HG03175 (cell line): ENCODE data around the gene SLC44A2.
A peak's percentile ranks its signal among the peaks of the same experiment; 100 is the strongest.
"Not testable (repeated sequence)": the region's sequence is repeated elsewhere in the genome, so short reads cannot be mapped to it uniquely, and the experiment has no call there.

Experiments used
- ATAC-seq: cut with Tn5 transposase; IDR thresholded peaks from one replicate; pipeline ENCODE4 v1.9.1; 2021; ENCODE audit warnings: mild to moderate bottlenecking, moderate library complexity; ENCODE audit not compliant: unreplicated experiment

Gene SLC44A2

DNA sequence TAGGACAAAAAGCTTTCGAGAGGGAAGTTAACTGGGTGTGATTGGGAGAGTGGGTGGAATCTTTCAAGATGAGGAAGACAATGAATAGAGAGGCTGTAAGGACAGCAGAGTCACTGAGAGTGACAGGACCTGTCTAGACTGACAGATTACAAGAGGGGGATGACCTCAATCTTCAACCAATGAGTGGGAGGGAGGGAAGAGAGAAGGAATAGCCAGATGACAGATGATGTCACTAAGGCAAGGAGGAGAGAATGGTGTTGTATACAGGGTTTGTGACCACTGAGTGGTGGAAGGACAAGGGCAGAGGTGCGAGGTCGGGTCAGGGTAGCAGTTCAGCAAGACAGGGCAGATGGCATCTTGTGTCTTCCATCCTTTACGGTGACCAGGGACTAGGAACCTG lies 23.0 kb downstream of the SLC44A2 start:
- no peak for ATAC-seq

GRCh38 chr19:10651851-10652250 lies 26.5 kb downstream of the SLC44A2 start:
- no peak for ATAC-seq

GRCh38 chr19:10653482-10653731 lies 28.1 kb downstream of the SLC44A2 start:
- ATAC-seq, result no peak

DNA sequence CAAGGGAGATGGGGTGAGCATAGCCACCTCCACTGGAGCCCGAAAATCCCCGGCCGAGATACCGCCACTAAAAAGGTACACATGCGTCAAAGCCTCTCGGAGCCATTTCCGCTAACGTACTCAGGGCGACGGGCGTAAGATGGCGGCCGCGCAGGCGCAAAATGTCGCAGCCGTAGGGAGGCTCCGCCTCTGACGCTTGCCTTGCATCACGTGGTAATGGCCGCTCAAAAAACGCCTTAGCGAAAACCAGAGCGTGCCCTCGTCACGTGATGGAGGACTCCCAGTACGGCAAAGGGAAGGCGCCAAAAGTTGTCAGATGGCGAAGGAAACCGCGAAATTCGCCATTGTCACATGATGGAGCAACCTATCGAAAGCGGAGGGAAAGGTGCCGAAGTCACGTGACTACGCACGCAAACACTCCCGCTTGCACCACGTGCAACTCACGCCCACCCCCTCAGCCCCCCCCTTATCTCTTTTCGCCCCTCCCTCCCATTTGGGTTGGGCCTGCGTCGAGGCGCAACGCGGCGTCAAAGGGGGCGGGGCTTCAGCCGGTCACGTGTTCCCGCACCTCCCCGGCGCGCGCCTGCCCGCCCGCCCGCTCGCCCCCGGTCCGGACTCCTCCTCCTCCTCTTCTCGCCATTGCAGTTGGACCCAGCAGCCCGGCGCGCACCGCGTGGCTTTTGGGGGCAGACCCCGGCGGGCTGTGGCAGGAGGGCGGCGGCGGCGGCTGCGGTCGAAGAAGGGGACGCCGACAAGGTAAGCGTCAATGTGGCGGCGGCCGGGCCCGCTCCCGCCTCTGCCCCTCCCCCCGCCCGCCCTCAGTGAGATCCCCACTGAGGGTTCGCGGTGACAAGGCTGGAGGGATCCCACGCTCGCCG lies 28.6 kb downstream of the SLC44A2 start, which contains the start of gene ILF3:
Gene ILF3, plus strand, starts transcription at position 615 of the 878 bp plus-strand sequence. CDS start 16,260 bp downstream, outside the sequence.
- peak; percentile 72 for ATAC-seq

DNA sequence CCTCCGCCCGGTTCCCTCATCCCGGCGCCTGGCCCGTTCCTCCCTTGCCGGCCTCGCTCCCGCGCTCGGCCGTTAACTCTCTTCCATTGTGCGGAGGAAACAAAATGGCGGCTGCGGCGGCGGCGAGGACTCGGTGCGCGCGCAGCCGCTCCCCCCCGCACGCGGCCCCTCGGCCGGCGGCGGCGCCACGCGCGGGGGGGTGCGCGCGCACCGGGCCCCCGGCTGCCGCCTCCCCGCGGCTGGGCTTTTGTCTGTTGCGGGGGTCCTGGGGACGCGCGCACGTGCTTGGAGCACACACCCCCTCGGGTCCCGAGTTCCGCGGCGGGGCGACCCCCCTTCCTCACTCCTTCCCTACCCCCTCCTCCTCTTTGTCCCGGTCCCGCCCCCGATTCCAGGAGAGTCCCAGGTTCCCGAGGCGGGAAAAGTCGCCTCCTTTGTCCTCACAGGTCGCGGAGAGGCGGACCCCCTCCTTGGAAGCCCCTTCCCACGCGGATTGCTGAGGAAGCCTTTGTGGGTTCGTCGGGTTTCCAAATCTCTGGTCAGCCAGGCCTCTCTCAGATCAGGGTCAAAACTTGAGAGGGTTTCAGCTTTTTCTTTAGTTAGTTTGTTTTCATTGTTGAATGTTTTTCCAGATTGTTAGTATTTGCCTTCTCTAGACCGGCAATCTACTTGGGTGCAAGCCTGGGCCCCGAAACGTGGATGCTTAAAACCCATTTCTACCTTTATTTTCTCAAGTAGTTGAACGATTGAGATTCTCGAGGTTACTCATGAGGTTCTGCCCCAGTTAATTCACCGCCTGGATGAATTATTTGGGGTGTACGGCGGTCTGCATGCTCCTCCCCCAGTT lies 29.5 kb downstream of the SLC44A2 start:
- ATAC-seq, result peak; percentile 13

DNA sequence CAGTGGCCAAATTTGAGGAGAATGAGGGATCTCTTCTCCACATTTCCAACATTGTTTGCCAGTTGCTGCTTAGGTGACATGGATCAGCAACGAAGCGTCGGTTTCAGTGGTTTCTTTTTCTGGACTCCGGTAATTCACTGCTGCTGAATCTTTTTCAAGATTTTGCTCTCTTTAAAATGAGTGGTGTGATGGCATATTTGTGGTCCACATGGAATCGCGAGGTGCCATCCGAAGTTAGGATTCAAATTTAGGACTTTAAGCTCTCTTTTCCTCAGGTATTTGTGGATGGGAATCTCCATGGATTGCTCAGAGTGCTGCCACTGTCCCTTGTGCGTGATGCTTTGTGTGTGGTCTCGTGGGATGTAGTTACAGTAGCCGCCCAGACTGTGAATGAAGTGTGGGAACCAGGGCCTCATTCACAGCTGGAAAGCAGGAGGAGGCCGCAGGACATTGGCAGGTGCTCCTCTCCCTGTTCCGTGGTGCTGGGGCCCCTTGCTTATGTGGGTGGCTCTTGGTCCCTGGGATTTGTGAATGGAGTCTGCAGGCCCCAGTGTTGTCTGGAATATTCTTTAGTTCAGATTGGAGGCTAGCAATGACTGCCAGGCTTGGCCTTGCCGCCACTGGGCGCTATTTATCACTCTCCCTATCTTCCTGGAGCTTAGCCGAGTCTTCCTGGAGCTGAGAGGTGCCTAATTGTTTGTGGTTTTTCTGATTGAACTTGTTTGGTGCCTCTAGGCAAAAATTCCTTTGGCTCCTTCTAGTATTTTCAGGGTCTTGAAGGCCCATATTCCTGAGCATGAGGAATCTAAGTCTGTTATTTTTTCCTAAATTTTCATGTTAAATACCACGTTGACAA lies 30.3 kb downstream of the SLC44A2 start:
- no peak for ATAC-seq

- ATAC-seq, result no peak
Measured at GRCh38 chr19:10660346-10660745, 35.0 kb downstream of the SLC44A2 start.

DNA sequence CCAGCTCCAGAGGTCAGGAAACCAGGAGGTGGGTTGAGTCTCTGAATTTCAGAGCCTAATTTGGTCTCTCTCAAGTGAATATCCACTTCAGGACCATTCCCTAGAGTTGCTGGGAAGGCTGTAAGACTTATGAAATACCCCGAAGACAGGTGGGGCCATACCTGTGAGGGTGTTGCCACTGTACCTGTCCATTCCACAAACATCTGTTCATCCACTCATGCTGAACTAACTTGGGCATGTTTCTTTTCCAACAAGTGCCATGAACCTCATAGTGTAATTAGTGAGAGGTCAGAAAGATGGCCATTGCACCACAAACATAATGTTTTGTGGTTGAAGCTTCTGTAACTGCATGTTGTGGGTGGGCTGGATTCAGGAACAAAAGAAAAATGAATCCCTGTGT lies 36.6 kb downstream of the SLC44A2 start:
- ATAC-seq, result no peak

GRCh38 chr19:10662384-10663251 lies 37.3 kb downstream of the SLC44A2 start:
- ATAC-seq, result no peak

DNA sequence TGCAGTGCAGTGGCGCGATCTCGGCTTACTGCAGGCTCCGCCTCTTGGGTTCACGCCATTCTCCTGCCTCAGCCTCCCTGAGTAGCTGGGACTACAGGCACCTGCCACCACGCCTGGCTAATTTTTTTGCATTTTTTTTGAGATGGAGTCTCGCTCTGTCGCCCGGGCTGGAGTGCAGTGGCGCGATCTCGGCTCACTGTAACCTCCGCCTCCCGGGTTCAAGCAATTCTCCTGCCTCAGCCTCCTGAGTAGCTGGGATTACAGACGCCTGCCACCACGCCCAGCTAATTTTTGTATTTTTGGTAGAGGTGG lies 37.9 kb downstream of the SLC44A2 start:
- not testable (repeated sequence) for ATAC-seq

DNA sequence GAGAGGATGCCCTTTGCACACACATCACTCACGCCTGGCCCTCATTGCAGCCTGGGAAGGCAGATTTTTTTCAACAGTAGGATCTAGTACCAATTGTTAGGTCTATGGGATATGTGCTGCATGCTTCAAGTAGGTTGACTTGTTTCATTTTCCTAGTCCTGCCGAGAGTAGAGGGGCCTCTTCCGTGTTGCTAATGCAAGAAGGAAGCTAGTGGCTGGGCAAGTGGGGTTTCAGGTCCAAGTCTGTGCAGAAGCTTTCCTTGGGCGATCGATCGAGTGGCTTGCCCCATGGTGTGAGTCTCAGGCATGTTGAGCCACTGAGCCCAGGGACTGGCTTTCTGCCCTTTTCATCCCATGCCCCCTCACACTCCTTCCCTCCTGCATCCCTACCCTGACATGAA lies 42.5 kb downstream of the SLC44A2 start:
- no peak for ATAC-seq

- no peak for ATAC-seq
Measured at GRCh38 chr19:10669246-10669645, 43.9 kb downstream of the SLC44A2 start.

DNA sequence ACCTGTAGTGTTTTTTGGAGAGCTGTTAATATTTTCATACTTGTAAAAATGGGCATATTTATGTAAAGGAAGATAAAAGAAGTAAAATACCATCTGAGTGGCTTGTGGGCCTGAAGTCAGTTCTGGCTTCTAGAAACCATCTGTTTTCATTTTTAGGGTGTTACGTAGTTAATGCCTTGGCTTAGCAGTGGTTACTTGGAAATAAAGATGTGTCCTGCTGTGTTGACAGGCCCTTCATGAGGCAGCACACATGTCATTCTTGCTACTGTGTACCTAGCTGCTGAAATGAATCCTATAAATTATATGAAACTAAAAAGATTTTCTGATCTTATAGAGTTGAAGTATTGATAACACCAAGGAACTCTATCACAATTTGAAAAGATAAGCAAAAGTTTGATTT lies 44.8 kb downstream of the SLC44A2 start:
- no peak for ATAC-seq

DNA sequence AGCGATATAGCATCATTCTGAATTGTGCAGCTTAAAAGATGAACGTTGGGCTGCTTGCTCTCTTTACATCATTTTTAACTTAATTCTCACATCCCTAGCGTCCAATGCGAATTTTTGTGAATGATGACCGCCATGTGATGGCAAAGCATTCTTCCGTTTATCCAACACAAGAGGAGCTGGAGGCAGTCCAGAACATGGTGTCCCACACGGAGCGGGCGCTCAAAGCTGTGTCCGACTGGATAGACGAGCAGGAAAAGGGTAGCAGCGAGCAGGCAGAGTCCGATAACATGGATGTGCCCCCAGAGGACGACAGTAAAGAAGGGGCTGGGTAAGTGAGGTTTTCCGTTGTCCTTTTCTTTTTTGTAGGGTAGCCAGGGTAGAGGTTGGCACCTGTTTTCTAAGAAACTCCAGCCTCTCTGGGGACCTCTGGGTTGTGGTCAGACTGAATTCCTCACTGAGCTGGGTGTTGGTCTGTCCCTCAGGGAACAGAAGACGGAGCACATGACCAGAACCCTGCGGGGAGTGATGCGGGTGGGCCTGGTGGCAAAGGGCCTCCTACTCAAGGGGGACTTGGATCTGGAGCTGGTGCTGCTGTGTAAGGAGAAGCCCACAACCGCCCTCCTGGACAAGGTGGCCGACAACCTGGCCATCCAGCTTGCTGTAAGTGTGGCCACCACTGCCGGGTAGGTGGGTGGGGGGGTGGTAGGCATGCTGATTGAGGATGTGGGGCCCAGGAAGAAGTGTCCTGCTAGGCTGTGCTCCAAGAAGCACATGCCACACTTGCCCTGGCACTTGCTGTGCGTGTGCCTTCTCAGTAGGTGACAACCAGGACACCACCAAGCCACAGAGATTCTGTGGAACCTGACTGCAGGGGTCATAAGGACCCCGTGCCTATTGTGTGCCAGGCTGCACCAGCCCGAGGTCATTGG lies 45.8 kb downstream of the SLC44A2 start:
- ATAC-seq, result no peak

DNA sequence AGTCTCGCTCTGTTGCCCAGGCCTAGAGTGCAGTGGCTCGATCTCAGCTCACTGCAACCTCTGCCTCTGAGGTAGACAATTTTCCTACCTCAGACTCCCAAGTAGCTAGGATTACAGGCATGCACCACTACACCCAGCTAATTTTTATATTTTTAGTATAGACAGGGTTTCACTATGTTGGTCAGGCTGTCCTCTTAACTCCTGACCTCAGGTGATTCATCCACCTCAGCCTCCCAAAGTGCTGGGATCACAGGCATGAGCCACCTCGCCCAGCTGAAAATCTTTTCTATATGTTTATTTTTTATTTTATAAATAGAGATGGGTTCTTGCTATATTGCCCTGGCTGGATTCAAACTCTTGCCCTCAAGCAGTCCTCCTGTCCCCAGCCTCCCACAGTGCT lies 46.6 kb downstream of the SLC44A2 start:
- not testable (repeated sequence) for ATAC-seq

DNA sequence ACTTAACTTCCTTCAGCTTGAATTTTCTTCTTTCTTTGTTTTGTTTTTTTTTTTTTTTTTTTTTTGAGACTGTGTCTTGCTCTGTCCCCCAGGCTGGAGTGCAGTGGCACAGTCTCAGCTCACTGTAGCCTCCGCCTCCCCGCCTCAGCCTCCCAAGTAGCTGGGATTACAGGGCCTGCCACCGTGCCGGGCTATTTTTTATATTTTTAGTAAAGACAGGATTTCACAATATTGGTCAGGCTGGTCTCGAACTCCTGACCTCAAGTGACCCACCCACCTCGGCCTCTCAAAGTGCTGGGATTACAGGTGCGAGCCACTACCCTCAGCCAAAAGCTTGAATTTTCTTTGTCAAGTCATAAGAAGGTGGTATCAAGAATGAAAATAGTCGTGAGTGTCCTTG lies 49.9 kb downstream of the SLC44A2 start:
- not testable (repeated sequence) for ATAC-seq

- no peak for ATAC-seq
Measured at GRCh38 chr19:10677751-10678150, 52.4 kb downstream of the SLC44A2 start.

GRCh38 chr19:10678813-10679212 lies 53.5 kb downstream of the SLC44A2 start:
- no peak for ATAC-seq

GRCh38 chr19:10679743-10680142 lies 54.4 kb downstream of the SLC44A2 start:
- no peak for ATAC-seq
